B cell (primary cell): ENCODE measurements around the gene RNF166. TPM values are rescaled to one million over a fixed set of nuclear protein-coding genes. Genes with fewer than 3 reads are reported as not detected.

ENCODE experiments used
- ATAC-seq: fragments of 200-7000 bp; cut with Tn5 transposase; one replicate; pipeline ENCODE4 v1.10.0; 2021; ENCODE audit warnings: low read depth, mild to moderate bottlenecking, moderate number of reproducible peaks, moderate library complexity
- CTCF ChIA-PET: fragments of 350-600 bp; sonication (Branson Sonifier 250); formaldehyde crosslinking; loops from one replicate; lab custom pipeline; 2021; ENCODE audit warnings: antibody characterized with exemption, inconsistent platforms; lab: Charles Lee
- POLR2A ChIA-PET: fragments of 350-600 bp; sonication (Branson Sonifier 250); formaldehyde crosslinking; loops from one replicate; lab custom pipeline; 2021; ENCODE audit warnings: antibody characterized with exemption; lab: Charles Lee
- DNase-seq: peaks from one replicate; pipeline ENCODE4 v3.0.0; 2013
- H2AFZ ChIP-seq: 2 replicates; pipeline ENCODE4 v1.6.1; 2012; ENCODE audit warnings: mild to moderate bottlenecking, low read depth, low read length; ENCODE audit not compliant: insufficient read depth, poor library complexity, severe bottlenecking
- H3K27ac ChIP-seq, 2 donors: 1 replicate in 1 of 2; 2 replicates in 1 of 2; pipeline ENCODE4 v1.5.1; 2012 to 2013; ENCODE audit warnings: low read length in 2 of 2, mild to moderate bottlenecking in 2 of 2, moderate library complexity in 1 of 2
- H3K27me3 ChIP-seq, 4 experiments: fragments of 200-600 bp in 1 of 4; sonication (generic) in 1 of 4; replicated peaks in 1 of 4; 1 replicate in 2 of 4; 2 replicates in 2 of 4; pipeline versions ENCODE4 v1.6.1 to v1.7.0; 2013 to 2016; ENCODE audit warnings: low read length in 3 of 4, mild to moderate bottlenecking in 2 of 4, mixed read lengths in 1 of 4, moderate library complexity in 1 of 4; ENCODE audit not compliant: insufficient read depth in 4 of 4, control insufficient read depth in 3 of 4; ENCODE audit errors: control extremely low read depth in 1 of 4
- H3K36me3 ChIP-seq, 2 experiments: replicated peaks in 1 of 2; 1 replicate in 1 of 2; 2 replicates in 1 of 2; pipeline versions ENCODE4 v1.6.1 to v1.7.1; 2013; ENCODE audit warnings: low read length in 1 of 2; ENCODE audit not compliant: insufficient read depth in 2 of 2, control insufficient read depth in 1 of 2; ENCODE audit errors: control extremely low read depth in 1 of 2, extremely low read depth in 1 of 2
- H3K4me1 ChIP-seq, 2 donors: fragments of 200-600 bp in 1 of 2; sonication (generic) in 1 of 2; 1 replicate in 1 of 2; 2 replicates in 1 of 2; pipeline versions ENCODE4 v1.5.1 to v1.6.1; 2013 to 2017; ENCODE audit warnings: low read length in 2 of 2; ENCODE audit not compliant: control insufficient read depth in 2 of 2, insufficient read depth in 2 of 2
- H3K4me2 ChIP-seq: replicated peaks from 2 replicates; pipeline ENCODE3; 2012; ENCODE audit warnings: mild to moderate bottlenecking, low read depth, low read length; ENCODE audit not compliant: poor library complexity, severe bottlenecking
- H3K4me3 ChIP-seq, 5 experiments: fragments of 200-600 bp in 1 of 5; sonication (generic) in 1 of 5; 1 replicate in 3 of 5; 2 replicates in 2 of 5; pipeline versions ENCODE4 v1.5.1 to v1.7.0; 2011 to 2016; ENCODE audit warnings: low read length in 4 of 5, mild to moderate bottlenecking in 4 of 5, low read depth in 2 of 5, control low read depth in 1 of 5, moderate library complexity in 1 of 5; ENCODE audit not compliant: insufficient read depth in 1 of 5; ENCODE audit errors: control extremely low read depth in 1 of 5, extremely low read depth in 1 of 5
- H3K79me2 ChIP-seq: fragments of 200-600 bp; sonication (generic); one replicate; pipeline ENCODE4 v1.6.0; 2016; ENCODE audit warnings: low read length; ENCODE audit not compliant: control insufficient read depth, insufficient read depth
- H3K9ac ChIP-seq: fragments of 200-600 bp; sonication (generic); 2 replicates; pipeline ENCODE4 v1.6.1; 2017; ENCODE audit warnings: mild to moderate bottlenecking, low read length, moderate library complexity
- H3K9me3 ChIP-seq, 3 donors: one replicate each; pipeline versions ENCODE4 v1.6.1 to v1.7.1; 2013; ENCODE audit warnings: low read length in 2 of 3; ENCODE audit not compliant: control insufficient read depth in 2 of 3, insufficient read depth in 1 of 3; ENCODE audit errors: control extremely low read depth in 1 of 3
- H4K20me1 ChIP-seq: 2 replicates; pipeline ENCODE4 v1.6.0; 2012; ENCODE audit warnings: mild to moderate bottlenecking, low read length; ENCODE audit not compliant: insufficient read depth, control insufficient read depth, poor library complexity, severe bottlenecking
- H3K27ac Mint-ChIP-seq: one replicate; pipeline ENCODE4 v1.8.0; 2021; ENCODE audit warnings: mixed read lengths
- H3K27me3 Mint-ChIP-seq: one replicate; pipeline ENCODE4 v1.8.0; 2021; ENCODE audit warnings: mixed read lengths
- H3K4me1 Mint-ChIP-seq: one replicate; pipeline ENCODE4 v1.8.0; 2021; ENCODE audit warnings: mixed read lengths
- H3K4me3 Mint-ChIP-seq: one replicate; pipeline ENCODE4 v1.8.0; 2021; ENCODE audit warnings: mixed read lengths
- H3K9me3 Mint-ChIP-seq: one replicate; pipeline ENCODE4 v1.8.0; 2022; ENCODE audit warnings: mixed read lengths; ENCODE audit not compliant: insufficient read depth
- EZH2 ChIP-seq: IDR thresholded peaks from 2 replicates; pipeline ENCODE4 v1.6.1; 2012; ENCODE audit warnings: borderline replicate concordance, low read depth, mild to moderate bottlenecking, moderate library complexity, low read length; ENCODE audit not compliant: insufficient read depth, poor library complexity, severe bottlenecking
- WGBS: methylation state at CpG from one replicate; pipeline ENCODE4 v1.1.5; 2013; ENCODE audit warnings: missing lambda C conversion rate; ENCODE audit not compliant: insufficient coverage; 5-methylcytosine and 5-hydroxymethylcytosine counted together
- intact Hi-C: fragments of 100-400 bp; cut with micrococcal nuclease; formaldehyde crosslinking; loops from one replicate; pipeline ENCODE4 v1.10.0; 2022
- polyA plus RNA-seq: library from polyadenylated mRNA; depleted of rRNA; stranded (reverse); fragments of >200 nt; gene quantifications from 2 replicates; pipeline ENCODE4 v1.2.3, GENCODE V29; 2012
- total RNA-seq, 2 donors: library from RNA; stranded (reverse); fragments of 120-200 nt in 1 of 2; gene quantifications; 1 replicate in 1 of 2; 2 replicates in 1 of 2; pipeline versions ENCODE4 v1.2.3 to v1.2.4, GENCODE V29; 2013 to 2022
- TF ChIP-seq, protein P1 (sequence below): fragments of 200-600 bp; IDR thresholded peaks from one replicate; pipeline ENCODE4 v1.8.0; 2022; ENCODE audit warnings: antibody characterized with exemption, mild to moderate bottlenecking

The RNF166 gene
- total and polyA plus RNA-seq, 2 donors (not counting 1 experiment from before 2014, with no cell fraction given) = 64.1 to 65.0 TPM

DNA sequence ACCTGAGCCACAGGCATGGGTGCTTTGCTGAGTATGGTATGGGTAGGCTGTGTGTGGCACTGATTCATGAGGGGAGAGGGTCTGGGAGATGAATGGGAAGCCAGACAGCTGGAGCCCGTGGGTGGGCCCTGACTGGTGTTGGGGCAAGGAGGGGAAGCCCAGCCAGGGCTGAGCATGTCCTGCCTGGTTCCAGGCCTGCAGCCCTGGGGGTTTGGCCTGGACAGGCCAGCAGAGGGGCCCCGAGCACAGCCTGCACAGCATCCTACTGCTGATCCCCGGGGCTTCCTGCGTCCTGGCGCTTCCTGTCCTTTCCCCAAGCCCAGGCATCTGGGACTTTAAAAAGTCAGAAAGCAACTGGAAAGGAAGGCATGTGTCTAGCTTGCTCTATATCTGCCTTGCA, 38.7 kb downstream of the RNF166 start:
- Histone ChIP-seq H3K4me3 (no peak overlapping the region), H3K4me1 (peaks cover 6 to 12% of the 10 kb centered on the region in 2 donors), H3K36me3 (no peaks in the 10 kb centered on the region), H3K9me3 (no peaks in the 10 kb centered on the region), H4K20me1 (no peaks in the 10 kb centered on the region), H3K27me3 (no peaks in the 10 kb centered on the region), H3K4me2 (no peak overlapping the region), H2AFZ (no peak overlapping the region), H3K79me2 (peaks cover 17% of the 10 kb centered on the region), H3K27ac (no peak overlapping the region), H3K9ac (no peak overlapping the region)
- no peaks in the 10 kb centered on the region for H3K9me3 Mint-ChIP-seq
- no peak overlapping the region for H3K27ac Mint-ChIP-seq
- ChIA-PET CTCF (no interaction called here), POLR2A (no interaction called here)
- H3K4me1 Mint-ChIP-seq = peaks cover 15% of the 10 kb centered on the region
- ATAC-seq (no peak), DNase-seq (no peak)
- H3K27me3 Mint-ChIP-seq = no peaks in the 10 kb centered on the region
- TF ChIP-seq, protein P1, sequence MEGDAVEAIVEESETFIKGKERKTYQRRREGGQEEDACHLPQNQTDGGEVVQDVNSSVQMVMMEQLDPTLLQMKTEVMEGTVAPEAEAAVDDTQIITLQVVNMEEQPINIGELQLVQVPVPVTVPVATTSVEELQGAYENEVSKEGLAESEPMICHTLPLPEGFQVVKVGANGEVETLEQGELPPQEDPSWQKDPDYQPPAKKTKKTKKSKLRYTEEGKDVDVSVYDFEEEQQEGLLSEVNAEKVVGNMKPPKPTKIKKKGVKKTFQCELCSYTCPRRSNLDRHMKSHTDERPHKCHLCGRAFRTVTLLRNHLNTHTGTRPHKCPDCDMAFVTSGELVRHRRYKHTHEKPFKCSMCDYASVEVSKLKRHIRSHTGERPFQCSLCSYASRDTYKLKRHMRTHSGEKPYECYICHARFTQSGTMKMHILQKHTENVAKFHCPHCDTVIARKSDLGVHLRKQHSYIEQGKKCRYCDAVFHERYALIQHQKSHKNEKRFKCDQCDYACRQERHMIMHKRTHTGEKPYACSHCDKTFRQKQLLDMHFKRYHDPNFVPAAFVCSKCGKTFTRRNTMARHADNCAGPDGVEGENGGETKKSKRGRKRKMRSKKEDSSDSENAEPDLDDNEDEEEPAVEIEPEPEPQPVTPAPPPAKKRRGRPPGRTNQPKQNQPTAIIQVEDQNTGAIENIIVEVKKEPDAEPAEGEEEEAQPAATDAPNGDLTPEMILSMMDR = no peak
- TF ChIP-seq EZH2 = no peak
- no peak overlapping the region for H3K4me3 Mint-ChIP-seq
- 96% methylated on average over 5 of the region's 5 CpGs for WGBS
- intact Hi-C loops = no loop called here

DNA sequence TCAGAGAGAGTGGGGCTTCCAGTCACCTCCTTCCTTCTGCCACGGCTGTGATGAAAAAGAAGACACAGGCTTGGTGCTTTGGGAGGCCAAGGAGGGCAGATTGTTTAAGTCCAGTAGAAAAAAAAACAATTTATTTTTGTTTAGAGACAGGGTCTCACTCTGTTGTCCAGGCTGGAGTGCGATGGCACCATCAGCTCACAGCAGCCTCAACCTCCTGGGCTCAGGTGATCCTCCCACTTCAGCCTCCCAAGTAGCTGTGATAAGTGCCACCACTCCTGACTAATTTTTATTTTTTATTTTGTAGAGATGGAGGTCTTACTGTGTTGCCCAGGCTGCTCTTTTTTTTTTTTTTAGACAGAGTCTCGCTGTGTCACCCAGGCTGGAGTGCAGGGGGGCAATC, 40.6 kb downstream of the RNF166 start:
- no peak overlapping the region for H3K4me3 ChIP-seq
- no peak overlapping the region for H2AFZ ChIP-seq
- H3K79me2 ChIP-seq = peaks cover 24% of the 10 kb centered on the region
- intact Hi-C loops = no loop called here
- Mint-ChIP-seq H3K27ac (peak overlapping the region; percentile 61), H3K4me1 (peaks cover 28% of the 10 kb centered on the region), H3K4me3 (no peak overlapping the region), H3K27me3 (no peaks in the 10 kb centered on the region), H3K9me3 (no peaks in the 10 kb centered on the region)
- no peaks in the 10 kb centered on the region for H3K27me3 ChIP-seq
- no peak overlapping the region for H3K27ac ChIP-seq
- DNase-seq = no peak
- H3K4me2 ChIP-seq = no peak overlapping the region
- no peaks in the 10 kb centered on the region for H3K36me3 ChIP-seq
- no peak overlapping the region for H3K9ac ChIP-seq
- CTCF ChIA-PET = interaction anchor here (1.2 to 3.0 kb wide), 5 partner anchors 9 to 72 kb away, joined by 3 to 13 read pairs (median 4); no protein-coding TSS in a partner anchor
- peaks cover 18 to 29% of the 10 kb centered on the region in 2 donors for H3K4me1 ChIP-seq
- no peaks in the 10 kb centered on the region for H3K9me3 ChIP-seq
- POLR2A ChIA-PET = interaction anchor here (0.6 kb wide), 1 partner anchor 134 kb away, joined by 3 read pairs; no protein-coding TSS in a partner anchor
- WGBS = no CpG with 5 or more reads among the region's 3 CpGs
- no peaks in the 10 kb centered on the region for H4K20me1 ChIP-seq
- no peak for ATAC-seq
- TF ChIP-seq, protein P1 = no peak
